Chondrocyte (in vitro differentiated cells): ENCODE measurements around the gene MBP. TPM values are rescaled to one million over a fixed set of nuclear protein-coding genes. Genes with fewer than 3 reads are reported as not detected.

Experiments used
- DNase-seq: peaks from one replicate; pipeline ENCODE4 v3.0.0; 2021; ENCODE audit warnings: mixed read lengths, low spot score
- H3K27ac Mint-ChIP-seq: one replicate; pipeline ENCODE4 v1.8.0; 2021; ENCODE audit warnings: mild to moderate bottlenecking, moderate library complexity, mixed read lengths; ENCODE audit not compliant: unreplicated experiment
- H3K27me3 Mint-ChIP-seq: 2 replicates; pipeline ENCODE4 v1.8.0; 2021; ENCODE audit warnings: low read depth, mixed read lengths
- H3K36me3 Mint-ChIP-seq: 2 replicates; pipeline ENCODE4 v1.8.0; 2021; ENCODE audit warnings: low read depth, mixed read lengths
- H3K4me1 Mint-ChIP-seq: 2 replicates; pipeline ENCODE4 v1.8.0; 2021; ENCODE audit warnings: low read depth, mild to moderate bottlenecking, mixed read lengths
- H3K4me3 Mint-ChIP-seq: one replicate; pipeline ENCODE4 v1.8.0; 2021; ENCODE audit warnings: mild to moderate bottlenecking, moderate library complexity, mixed read lengths; ENCODE audit not compliant: unreplicated experiment
- H3K9me3 Mint-ChIP-seq: 2 replicates; pipeline ENCODE4 v1.8.0; 2021; ENCODE audit warnings: low read depth, mixed read lengths
- total RNA-seq: library from RNA; stranded (reverse); gene quantifications from 3 replicates; pipeline ENCODE4 v1.2.1, GENCODE V29; 2021
- TF ChIP-seq, protein P1 (sequence below): fragments of 200-600 bp; sonication (generic); IDR thresholded peaks from 2 replicates; pipeline ENCODE4 v1.5.0; 2021; ENCODE audit warnings: antibody characterized with exemption, mild to moderate bottlenecking, moderate library complexity

The MBP gene
- total RNA-seq, 1 donor from 2014 or later, result 15.9 TPM

DNA sequence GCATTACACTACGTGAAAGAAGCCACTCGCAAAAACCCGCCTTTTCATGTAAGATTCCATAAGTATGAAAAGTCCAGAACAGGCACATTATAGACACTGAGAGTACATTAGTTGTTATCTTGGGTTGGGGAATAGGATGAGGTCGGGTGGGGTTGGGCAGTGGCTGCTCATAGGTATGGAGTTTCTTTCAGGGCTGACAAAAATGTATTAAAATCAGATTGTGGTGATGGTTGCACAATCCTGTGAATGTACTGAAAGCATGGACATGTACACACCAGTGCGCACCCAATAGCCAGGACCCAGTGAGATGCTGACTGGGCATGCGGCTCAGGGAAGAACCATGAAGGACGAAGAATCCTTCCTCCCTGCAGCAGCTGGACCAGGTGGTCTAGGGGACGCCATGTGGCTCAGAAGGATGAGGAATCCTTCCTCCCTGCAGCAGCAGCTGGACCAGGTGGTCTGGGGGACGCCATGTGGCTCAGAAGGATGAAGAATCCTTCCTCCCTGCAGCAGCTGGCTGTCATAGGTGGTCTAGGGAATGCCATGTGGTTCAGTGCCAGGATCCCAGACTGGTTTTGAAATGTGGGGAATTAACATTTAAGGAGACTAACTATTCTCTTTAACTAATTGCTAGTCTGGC, 50.1 kb downstream of the MBP start:
- H3K27ac Mint-ChIP-seq, result no peak overlapping the region
- TF ChIP-seq, protein P1, sequence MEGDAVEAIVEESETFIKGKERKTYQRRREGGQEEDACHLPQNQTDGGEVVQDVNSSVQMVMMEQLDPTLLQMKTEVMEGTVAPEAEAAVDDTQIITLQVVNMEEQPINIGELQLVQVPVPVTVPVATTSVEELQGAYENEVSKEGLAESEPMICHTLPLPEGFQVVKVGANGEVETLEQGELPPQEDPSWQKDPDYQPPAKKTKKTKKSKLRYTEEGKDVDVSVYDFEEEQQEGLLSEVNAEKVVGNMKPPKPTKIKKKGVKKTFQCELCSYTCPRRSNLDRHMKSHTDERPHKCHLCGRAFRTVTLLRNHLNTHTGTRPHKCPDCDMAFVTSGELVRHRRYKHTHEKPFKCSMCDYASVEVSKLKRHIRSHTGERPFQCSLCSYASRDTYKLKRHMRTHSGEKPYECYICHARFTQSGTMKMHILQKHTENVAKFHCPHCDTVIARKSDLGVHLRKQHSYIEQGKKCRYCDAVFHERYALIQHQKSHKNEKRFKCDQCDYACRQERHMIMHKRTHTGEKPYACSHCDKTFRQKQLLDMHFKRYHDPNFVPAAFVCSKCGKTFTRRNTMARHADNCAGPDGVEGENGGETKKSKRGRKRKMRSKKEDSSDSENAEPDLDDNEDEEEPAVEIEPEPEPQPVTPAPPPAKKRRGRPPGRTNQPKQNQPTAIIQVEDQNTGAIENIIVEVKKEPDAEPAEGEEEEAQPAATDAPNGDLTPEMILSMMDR, result no peak
- no peak overlapping the region for H3K4me3 Mint-ChIP-seq
- H3K36me3 Mint-ChIP-seq, result peaks cover 4% of the 10 kb centered on the region
- H3K27me3 Mint-ChIP-seq, result no peaks in the 10 kb centered on the region
- H3K4me1 Mint-ChIP-seq, result peaks cover 49% of the 10 kb centered on the region
- no peak for DNase-seq
- no peaks in the 10 kb centered on the region for H3K9me3 Mint-ChIP-seq

DNA sequence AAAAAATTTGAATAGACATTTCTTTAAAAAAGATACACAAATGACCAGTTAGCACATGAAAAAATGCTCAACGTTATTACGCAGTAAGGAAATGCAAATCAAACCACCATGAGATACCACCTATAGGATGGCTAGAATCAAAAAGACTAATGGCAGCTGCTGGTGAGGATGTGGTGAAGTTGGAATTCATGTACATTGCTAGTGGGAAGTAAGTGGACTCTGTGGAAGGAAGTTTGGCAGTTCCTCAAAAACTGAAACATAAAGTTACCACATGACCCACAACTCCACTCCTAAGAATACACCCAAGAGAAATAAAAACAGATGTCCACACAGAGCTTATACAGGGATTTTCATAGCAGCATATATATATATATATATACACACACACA, 51.2 kb downstream of the MBP start:
- no peaks in the 10 kb centered on the region for H3K9me3 Mint-ChIP-seq

DNA sequence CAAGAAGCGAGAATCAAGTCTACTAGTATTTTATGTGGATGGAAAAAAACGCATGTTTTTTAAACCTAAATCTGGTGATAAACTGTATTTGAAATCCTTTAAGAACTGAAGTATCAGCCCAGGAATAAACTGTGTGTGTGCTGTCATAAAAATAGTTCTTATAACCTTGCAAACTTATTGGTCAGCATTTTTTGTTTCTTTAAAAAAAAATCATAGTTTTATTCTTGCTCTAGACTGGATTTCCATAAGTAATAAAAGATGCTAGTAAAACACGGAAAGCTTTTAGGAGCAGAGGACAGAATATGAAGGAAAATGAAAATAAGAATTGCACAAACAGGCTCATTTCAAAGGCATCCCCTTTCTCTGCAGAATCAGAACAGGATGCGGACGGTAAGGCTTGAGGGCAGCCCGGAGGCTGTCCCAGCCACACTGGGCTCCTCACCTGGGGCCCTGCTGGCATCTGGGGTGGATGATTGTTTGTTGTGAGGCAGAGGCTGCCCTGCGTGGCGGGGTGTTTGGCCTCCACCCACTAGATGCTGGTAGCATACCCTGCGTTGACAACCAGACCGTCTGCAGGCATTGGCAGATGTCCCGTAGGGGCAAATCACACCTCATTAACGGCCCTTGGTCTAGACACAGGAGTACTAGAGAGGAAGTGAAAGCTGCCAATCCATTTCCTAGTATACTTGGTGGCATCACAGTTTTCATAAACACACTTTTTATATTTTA, 52.5 kb downstream of the MBP start:
- TF ChIP-seq, protein P1, result no peak
- Mint-ChIP-seq H3K27ac (no peak overlapping the region), H3K9me3 (no peaks in the 10 kb centered on the region), H3K4me3 (no peak overlapping the region), H3K4me1 (peaks cover 28% of the 10 kb centered on the region), H3K36me3 (peaks cover 4% of the 10 kb centered on the region), H3K27me3 (no peaks in the 10 kb centered on the region)
- no peak for DNase-seq

More for the DNA sequence above, 51.2 kb downstream of the MBP start:
- no peak for DNase-seq
- TF ChIP-seq, protein P1, result no peak
- Mint-ChIP-seq H3K36me3 (peaks cover 4% of the 10 kb centered on the region), H3K27ac (no peak overlapping the region), H3K27me3 (no peaks in the 10 kb centered on the region), H3K4me1 (peaks cover 38% of the 10 kb centered on the region), H3K4me3 (no peak overlapping the region)

DNA sequence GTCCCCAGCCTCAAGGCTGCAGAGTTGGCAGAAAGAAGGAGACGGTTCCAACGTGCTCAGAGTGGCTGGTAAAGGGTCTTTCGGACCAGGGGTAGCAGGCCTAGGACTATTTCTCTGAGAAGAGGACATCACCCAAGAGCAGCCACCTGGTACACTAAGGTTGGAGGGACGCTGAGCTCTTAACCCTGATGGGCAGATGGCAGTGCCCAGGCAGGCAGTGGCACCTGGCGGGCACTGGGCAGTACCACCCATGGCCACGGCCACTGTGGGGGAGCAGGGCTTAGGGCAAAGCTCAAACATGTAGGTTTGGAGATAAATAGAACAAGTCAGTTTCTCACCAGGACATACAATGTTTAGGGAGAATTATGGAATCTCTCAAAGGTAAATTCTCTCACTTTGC, 53.5 kb downstream of the MBP start:
- Mint-ChIP-seq H3K4me3 (no peak overlapping the region), H3K27ac (no peak overlapping the region), H3K27me3 (no peaks in the 10 kb centered on the region), H3K9me3 (no peaks in the 10 kb centered on the region), H3K4me1 (peaks cover 23% of the 10 kb centered on the region), H3K36me3 (peaks cover 5% of the 10 kb centered on the region)
- DNase-seq, result no peak
- TF ChIP-seq, protein P1, result no peak

DNA sequence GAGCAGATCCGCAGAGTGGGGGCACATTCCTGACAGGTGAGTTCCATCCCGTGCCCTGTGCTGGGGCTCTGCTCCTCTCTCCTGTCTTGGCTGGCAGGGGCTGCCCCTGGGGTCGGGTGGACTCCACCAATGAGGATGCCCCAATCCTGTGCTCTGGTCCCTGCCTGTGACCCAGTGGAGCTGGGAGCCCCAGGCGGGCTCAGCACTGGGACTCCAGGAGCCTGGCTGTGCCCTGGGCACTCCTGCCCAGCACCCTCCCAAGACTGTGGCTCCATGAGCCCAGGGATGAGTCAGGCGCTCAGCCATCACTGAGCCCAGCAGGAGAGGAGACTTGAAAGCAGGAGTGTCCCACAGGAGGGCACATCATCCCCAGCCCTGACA, 53.9 kb downstream of the MBP start:
- H3K27me3 Mint-ChIP-seq, result no peaks in the 10 kb centered on the region
- H3K4me3 Mint-ChIP-seq, result no peak overlapping the region
- DNase-seq, result no peak
- H3K27ac Mint-ChIP-seq, result no peak overlapping the region
- TF ChIP-seq, protein P1, result no peak
- H3K36me3 Mint-ChIP-seq, result peaks cover 5% of the 10 kb centered on the region
- H3K4me1 Mint-ChIP-seq, result peaks cover 24% of the 10 kb centered on the region
- H3K9me3 Mint-ChIP-seq, result no peaks in the 10 kb centered on the region
